Measurements from ENCODE around the gene DAD1. TPM values are rescaled to one million over a fixed set of nuclear protein-coding genes. Genes with fewer than 3 reads are reported as not detected.
A peak's percentile ranks its signal among the peaks of the same experiment; 100 is the strongest.
"Not testable (repeated sequence)": the region's sequence is repeated elsewhere in the genome, so short reads cannot be mapped to it uniquely, and the experiment has no call there.

The DAD1 gene
- total RNA-seq, 1 experiment from 2014 or later, result 308 TPM

GRCh38 chr14:22553861-22554497, 35.0 kb downstream of the DAD1 start:
- DNase-seq (ENCODE audit: low read depth), result not testable (repeated sequence)

DNA sequence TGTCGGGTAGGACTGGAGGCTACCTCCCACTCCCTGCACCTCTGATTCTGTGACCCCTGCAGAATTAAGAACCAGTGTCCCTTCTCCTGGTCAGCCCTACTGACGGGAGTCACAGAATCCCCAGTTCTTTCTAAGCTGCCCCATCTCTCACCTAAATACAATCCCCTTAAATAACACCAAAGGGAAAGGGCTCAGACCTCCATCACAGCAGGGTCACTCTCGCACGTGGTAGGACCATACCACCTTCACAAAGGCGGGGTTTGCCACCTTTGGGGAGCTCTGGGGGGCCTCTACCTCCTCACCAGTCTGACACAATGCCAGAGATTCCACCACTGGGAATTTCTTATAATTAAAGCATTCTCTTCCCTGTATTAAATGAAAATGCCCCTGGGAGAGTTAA, 35.6 kb downstream of the DAD1 start:
- DNase-seq (ENCODE audit: low read depth), result no peak

DNA sequence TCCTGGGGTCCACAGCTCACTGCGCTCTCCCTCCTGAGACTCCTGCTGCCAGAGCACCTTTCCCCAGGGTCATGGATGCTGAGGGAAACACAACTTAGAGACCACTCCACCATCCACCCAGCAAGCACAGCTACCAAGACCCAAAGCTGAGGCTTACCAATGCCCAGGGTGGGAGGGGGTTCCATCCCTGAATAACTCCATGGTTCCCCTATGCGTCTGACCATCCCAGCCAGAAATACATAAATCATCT, 36.3 kb downstream of the DAD1 start:
- no peak for DNase-seq (ENCODE audit: low read depth)

DNA sequence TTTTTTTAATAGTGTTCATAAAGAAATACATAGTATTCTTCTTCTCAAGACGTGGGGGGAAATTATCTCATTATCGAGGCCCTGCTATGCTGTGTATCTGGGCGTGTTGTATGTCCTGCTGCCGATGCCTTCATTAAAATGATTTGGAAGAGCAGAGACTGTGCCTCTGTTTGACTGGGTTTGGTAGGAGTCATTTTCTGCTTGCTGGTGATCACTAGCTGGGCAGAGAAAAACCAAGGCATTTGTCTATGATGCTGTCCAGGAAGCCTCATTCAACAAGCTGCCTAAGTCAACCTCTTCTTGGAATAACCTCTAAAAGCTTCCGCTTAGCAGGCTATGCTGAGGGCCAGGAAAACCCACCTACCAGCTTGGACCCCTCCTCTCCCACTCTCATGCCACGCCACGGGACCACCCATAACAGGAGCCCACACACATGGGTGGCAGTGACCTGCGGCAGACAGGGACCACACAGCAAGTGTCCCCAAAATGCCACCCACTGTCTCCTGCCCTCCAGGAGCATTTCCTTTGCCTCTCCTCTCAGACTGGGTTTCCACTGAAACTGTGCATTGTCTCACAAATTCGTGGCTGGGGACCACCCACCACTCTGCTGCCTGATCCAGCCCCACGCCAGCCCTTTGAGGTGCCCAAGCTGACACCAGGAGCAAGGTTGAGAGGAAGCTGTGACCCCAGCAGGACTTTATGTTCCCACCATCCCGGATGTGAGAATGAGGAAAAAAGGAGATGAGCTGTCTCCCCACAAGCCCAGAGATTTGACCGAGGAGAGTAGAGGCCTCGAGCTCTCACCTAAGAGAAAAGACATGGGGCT, 36.8 kb downstream of the DAD1 start:
- DNase-seq (ENCODE audit: low read depth), result no peak

- no peak for DNase-seq (ENCODE audit: low read depth)
Observed at GRCh38 chr14:22551605-22551997, 37.4 kb downstream of the DAD1 start.

DNA sequence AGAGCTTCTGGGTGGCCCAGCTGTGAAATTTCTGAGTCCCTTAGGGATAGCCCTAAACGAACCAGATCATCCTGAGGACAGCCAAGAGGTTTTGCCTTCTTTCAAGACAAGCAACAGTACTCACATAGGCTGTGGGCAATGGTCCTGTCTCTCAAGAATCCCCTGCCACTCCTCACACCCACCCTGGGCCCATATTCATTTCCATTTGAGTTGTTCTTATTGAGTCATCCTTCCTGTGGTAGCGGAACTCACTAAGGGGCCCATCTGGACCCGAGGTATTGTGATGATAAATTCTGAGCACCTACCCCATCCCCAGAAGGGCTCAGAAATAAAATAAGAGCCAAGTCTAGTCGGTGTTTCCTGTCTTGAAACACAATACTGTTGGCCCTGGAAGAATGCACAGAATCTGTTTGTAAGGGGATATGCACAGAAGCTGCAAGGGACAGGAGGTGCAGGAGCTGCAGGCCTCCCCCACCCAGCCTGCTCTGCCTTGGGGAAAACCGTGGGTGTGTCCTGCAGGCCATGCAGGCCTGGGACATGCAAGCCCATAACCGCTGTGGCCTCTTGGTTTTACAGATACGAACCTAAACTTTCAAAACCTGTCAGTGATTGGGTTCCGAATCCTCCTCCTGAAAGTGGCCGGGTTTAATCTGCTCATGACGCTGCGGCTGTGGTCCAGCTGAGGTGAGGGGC, 38.9 kb downstream of the DAD1 start:
- DNase-seq (ENCODE audit: low read depth), result peak; percentile 97

DNA sequence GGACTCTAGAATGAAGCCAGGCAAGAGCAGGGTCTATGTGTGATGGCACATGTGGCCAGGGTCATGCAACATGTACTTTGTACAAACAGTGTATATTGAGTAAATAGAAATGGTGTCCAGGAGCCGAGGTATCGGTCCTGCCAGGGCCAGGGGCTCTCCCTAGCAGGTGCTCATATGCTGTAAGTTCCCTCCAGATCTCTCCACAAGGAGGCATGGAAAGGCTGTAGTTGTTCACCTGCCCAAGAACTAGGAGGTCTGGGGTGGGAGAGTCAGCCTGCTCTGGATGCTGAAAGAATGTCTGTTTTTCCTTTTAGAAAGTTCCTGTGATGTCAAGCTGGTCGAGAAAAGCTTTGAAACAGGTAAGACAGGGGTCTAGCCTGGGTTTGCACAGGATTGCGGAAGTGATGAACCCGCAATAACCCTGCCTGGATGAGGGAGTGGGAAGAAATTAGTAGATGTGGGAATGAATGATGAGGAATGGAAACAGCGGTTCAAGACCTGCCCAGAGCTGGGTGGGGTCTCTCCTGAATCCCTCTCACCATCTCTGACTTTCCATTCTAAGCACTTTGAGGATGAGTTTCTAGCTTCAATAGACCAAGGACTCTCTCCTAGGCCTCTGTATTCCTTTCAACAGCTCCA, 39.6 kb downstream of the DAD1 start:
- no peak for DNase-seq (ENCODE audit: low read depth)

GRCh38 chr14:22547948-22548750, 40.9 kb downstream of the DAD1 start:
- DNase-seq (ENCODE audit: low read depth), result no peak

GRCh38 chr14:22547313-22547947, 41.6 kb downstream of the DAD1 start:
- peak; percentile 60 for DNase-seq (ENCODE audit: low read depth)

- no peak for DNase-seq (ENCODE audit: low read depth)
Observed at GRCh38 chr14:22546722-22547071, 42.3 kb downstream of the DAD1 start.

GRCh38 chr14:22545842-22546721, 42.9 kb downstream of the DAD1 start:
- peak; percentile 96 for DNase-seq (ENCODE audit: low read depth)

GRCh38 chr14:22544881-22545420, 44.1 kb downstream of the DAD1 start:
- DNase-seq (ENCODE audit: low read depth), result no peak

- no peak for DNase-seq (ENCODE audit: low read depth)
Observed at GRCh38 chr14:22544406-22544805, 44.6 kb downstream of the DAD1 start.

DNA sequence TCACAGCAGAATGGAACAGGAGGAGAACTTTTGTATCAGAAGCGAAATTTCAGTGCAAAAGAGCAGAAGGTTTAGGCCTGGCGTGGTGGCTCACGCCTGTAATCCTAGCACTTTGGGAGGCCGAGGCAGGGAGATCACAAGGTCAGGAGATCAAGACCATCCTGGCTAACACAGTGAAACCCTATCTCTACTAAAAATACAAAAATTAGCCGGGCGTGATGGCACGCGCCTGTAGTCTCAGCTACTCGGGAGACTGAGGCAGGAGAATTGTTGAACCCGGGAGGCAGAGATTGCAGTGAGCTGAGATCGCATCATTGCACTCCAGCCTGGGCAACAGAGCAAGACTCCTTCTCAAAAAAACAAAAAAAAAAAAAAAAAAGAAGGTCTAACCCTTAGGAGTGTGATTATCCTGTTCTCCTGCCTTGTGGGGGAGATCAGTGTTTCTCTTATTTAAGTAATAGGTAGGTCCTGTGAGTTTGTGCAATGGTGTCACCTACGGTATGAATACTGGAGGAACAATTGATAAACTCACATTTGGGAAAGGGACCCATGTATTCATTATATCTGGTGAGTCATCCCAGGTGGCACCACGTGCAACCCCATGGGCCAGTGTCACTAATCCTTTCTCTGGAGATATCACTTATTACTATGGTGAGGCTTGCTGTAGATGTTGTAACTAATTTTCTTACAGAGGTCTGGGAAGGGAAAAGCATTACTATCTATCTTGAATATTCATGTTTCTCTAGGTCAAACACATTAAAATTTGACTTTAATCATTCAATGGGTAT, 45.3 kb downstream of the DAD1 start:
- DNase-seq (ENCODE audit: low read depth), result not testable (repeated sequence)

DNA sequence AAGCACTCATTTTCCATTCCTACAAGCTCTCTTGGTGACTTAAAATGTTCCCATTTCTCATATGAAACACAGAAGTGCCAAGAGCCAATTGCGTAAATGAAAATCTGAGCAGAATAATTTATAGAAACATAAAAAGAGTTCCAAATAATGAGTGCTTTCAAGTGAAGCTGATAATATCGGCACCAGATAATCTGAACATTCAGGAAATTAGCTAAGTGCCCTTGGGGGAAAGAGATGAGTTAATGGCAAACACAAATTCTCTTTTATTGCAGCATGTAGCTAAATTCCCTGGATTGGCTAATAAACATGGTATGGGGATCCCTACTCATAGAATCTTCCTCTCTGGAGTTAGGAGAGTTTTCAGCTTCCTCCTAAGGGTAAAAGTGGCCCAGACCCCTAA, 46.7 kb downstream of the DAD1 start:
- DNase-seq (ENCODE audit: low read depth), result no peak

DNA sequence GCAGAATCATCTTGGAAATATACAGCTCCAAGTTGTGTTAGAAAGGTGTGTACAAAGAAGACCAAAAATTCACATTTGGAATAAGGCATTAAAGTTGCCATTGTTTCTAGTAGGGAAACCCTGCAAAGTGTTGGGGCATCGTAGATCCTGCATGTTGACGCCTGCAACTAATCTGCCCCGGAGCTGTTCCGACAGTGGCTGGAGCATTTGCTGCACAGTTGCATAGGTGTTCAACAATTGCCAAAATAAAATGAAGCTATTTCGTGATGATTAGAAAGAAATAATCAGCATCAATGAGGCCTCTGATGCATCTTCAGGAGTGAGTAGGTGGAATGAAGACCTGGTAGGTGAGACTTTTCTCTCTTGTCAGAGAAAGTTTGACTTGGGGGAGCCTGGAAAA, 47.3 kb downstream of the DAD1 start:
- no peak for DNase-seq (ENCODE audit: low read depth)

DNA sequence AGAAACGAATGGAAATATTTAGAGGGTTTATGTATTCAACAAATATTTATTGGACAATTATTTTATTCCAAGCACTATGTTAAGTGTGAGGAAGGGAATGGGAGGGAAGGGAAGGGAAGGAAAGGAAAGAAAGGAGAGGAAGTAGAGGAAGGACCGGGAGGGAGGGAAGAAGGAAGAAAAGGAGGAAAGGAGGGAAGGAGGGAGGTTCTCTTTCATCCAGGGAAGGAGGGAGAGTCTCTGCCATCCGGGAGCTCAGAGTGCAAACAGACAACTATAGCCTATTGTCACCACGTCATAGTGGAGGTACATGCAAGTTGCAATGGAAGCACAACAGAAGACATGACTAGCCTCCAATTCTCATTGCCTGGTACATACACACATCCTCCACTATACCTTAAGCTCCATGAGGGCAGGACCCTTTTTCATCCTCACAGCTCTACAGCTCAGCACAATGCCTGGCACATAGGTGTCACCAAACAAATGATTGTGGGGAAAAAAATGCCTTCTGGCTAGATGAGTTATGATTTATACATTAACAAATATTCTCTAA, 48.1 kb downstream of the DAD1 start:
- DNase-seq (ENCODE audit: low read depth), result no peak

- DNase-seq (ENCODE audit: low read depth), result no peak
Observed at GRCh38 chr14:22540293-22540692, 48.7 kb downstream of the DAD1 start.

DNA sequence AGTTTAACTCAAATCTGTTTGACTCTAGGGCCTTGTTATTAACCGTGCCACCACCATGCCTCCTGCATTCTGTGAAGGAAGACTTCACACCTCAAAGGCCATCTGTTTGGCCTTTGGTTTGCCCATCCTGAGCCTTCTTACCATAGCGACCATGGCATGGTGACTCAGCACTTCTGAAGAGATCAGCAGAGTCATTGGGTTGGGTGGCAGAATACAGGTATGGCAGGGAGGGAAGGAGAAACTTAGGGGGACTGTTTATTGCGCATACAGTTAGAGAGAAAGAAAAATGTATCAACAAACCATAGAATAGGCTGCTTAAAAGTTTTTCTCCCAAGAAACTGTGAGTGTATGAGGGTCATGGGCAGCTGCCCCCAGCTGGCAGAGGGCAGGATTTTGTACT, 49.2 kb downstream of the DAD1 start:
- DNase-seq (ENCODE audit: low read depth), result no peak

All from HT1080 (cell line).